Effector memory CD8-positive, alpha-beta T cell (primary cell): ENCODE results near the gene RPAP3.
A peak's percentile ranks its signal among the peaks of the same experiment; 100 is the strongest.

Experiments used
- ATAC-seq: fragments of 150-1000 bp; cut with Tn5 transposase; replicated peaks from 2 replicates; pipeline ENCODE4 v1.10.0; 2021; ENCODE audit warnings: mild to moderate bottlenecking, moderate library complexity
- DNase-seq, 3 experiments: peaks; one replicate each; pipeline ENCODE4 v3.0.0; 2021
- H3K27ac Mint-ChIP-seq, 2 donors: one replicate each; pipeline ENCODE4 v1.8.0; 2022; ENCODE audit warnings: mild to moderate bottlenecking in 2 of 2, mixed read lengths in 2 of 2, moderate library complexity in 2 of 2
- H3K27me3 Mint-ChIP-seq, 2 donors: one replicate each; pipeline ENCODE4 v1.8.0; 2022; ENCODE audit warnings: mixed read lengths in 2 of 2
- H3K36me3 Mint-ChIP-seq: one replicate; pipeline ENCODE4 v1.8.0; 2022; ENCODE audit warnings: mild to moderate bottlenecking, moderate library complexity, mixed read lengths; ENCODE audit not compliant: insufficient read depth
- H3K4me1 Mint-ChIP-seq, 2 donors: one replicate each; pipeline ENCODE4 v1.8.0; 2022; ENCODE audit warnings: low read depth in 2 of 2, mixed read lengths in 2 of 2
- H3K4me3 Mint-ChIP-seq, 2 donors: one replicate each; pipeline ENCODE4 v1.8.0; 2022; ENCODE audit warnings: mild to moderate bottlenecking in 2 of 2, mixed read lengths in 2 of 2, moderate library complexity in 2 of 2
- H3K9me3 Mint-ChIP-seq, 2 donors: one replicate each; pipeline ENCODE4 v1.8.0; 2022; ENCODE audit warnings: mixed read lengths in 2 of 2

The RPAP3 gene

DNA sequence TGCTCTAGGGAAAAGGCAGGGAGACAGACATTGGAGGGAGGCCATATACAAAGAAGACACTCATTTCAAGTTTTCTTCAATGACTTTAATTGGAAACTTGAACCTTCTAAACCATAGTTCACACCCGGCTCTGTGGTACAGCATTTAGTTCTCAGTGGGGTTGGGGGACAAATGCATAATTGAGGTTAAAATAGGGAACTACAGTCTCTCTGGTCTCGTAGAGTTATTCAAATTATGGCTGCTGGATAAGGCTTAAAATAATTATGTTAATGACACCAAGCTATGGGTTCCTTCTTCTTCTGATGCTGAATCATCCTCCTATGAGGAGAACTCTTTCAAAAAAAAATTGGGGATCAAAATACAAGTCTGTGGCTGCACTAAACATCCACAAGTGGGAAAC is 3.8 kb upstream of the RPAP3 start:
- H3K27ac Mint-ChIP-seq, result no peak overlapping the region
- H3K9me3 Mint-ChIP-seq, result no peaks in the 10 kb centered on the region
- peaks cover 16% of the 10 kb centered on the region for H3K36me3 Mint-ChIP-seq
- DNase-seq, result no peak
- H3K4me3 Mint-ChIP-seq, result no peak overlapping the region
- H3K27me3 Mint-ChIP-seq, result no peaks in the 10 kb centered on the region
- no peak for ATAC-seq
- H3K4me1 Mint-ChIP-seq, result peaks cover 19 to 41% of the 10 kb centered on the region in 2 donors

- no peak overlapping the region for H3K4me3 Mint-ChIP-seq
- no peak overlapping the region for H3K27ac Mint-ChIP-seq
- H3K36me3 Mint-ChIP-seq, result peaks cover 16% of the 10 kb centered on the region
- no peaks in the 10 kb centered on the region for H3K27me3 Mint-ChIP-seq
- ATAC-seq (no peak), DNase-seq (no peak)
- H3K9me3 Mint-ChIP-seq, result no peaks in the 10 kb centered on the region
- H3K4me1 Mint-ChIP-seq, result peaks cover 19 to 43% of the 10 kb centered on the region in 2 donors
Observed at GRCh38 chr12:47709237-47709636, 3.4 kb upstream of the RPAP3 start.

- no peaks in the 10 kb centered on the region for H3K27me3 Mint-ChIP-seq
- peaks cover 16% of the 10 kb centered on the region for H3K36me3 Mint-ChIP-seq
- peak overlapping the region in 1 of 2 donors; percentile 100 for H3K4me3 Mint-ChIP-seq
- peaks cover 28 to 52% of the 10 kb centered on the region in 2 donors for H3K4me1 Mint-ChIP-seq
- H3K27ac Mint-ChIP-seq, result peak overlapping the region; percentile 59 to 73
- H3K9me3 Mint-ChIP-seq, result no peaks in the 10 kb centered on the region
- DNase-seq (no peak), ATAC-seq (no peak)
Observed at GRCh38 chr12:47707905-47708543, 2.2 kb upstream of the RPAP3 start.

- no peak for ATAC-seq
- H3K27ac Mint-ChIP-seq, result peak overlapping the region in 1 of 2 donors; percentile 97
- H3K4me1 Mint-ChIP-seq, result peaks cover 28 to 52% of the 10 kb centered on the region in 2 donors
- peaks cover 17% of the 10 kb centered on the region for H3K36me3 Mint-ChIP-seq
- H3K27me3 Mint-ChIP-seq, result no peaks in the 10 kb centered on the region
- DNase-seq, result no peak
- no peaks in the 10 kb centered on the region for H3K9me3 Mint-ChIP-seq
- H3K4me3 Mint-ChIP-seq, result peak overlapping the region in 1 of 2 donors; percentile 100
Observed at GRCh38 chr12:47707355-47707754, 1.5 kb upstream of the RPAP3 start.

DNA sequence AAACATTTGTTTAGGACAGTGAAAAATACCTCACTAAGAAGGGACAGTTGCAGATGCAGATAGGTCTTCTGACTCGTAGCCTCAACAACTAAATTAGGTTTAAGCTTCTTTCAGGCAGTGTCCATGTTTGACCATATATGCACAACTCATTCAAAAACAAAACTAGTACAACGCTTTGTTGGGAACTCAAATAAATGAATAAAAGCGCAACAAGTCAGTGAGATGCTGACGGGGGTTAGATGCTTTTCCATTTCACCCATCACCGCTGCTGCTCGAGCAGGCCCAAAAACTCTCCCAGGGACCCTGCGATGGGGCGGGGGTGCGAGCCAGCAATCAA is 633 bp downstream of the RPAP3 start:
- peaks cover 27% of the 10 kb centered on the region for H3K36me3 Mint-ChIP-seq
- no peaks in the 10 kb centered on the region for H3K9me3 Mint-ChIP-seq
- ATAC-seq (no peak), DNase-seq (no peak)
- peak overlapping the region; percentile 95 to 97 for H3K27ac Mint-ChIP-seq
- peak overlapping the region; percentile 96 to 100 for H3K4me3 Mint-ChIP-seq
- peaks cover 28 to 52% of the 10 kb centered on the region in 2 donors for H3K4me1 Mint-ChIP-seq
- H3K27me3 Mint-ChIP-seq, result no peaks in the 10 kb centered on the region

DNA sequence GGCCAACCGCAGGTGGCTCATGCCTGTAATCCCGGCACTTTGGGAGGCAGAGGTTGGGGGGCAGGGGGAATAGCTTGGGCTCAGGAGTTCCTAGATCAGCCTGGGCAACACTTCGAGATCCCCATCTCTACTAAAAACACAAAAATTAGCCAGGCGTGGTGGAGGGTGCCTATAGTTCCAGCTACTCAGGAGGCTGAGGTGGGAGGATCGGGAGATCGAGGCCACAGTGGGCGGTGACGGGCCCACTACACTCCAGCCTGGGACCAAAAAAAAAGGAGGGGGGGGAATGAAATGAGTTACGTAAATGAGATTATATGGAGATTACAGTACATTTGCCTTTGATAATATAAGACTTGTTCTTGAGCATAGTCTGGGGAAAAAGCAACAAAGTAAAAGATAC is 1.1 kb downstream of the RPAP3 start:
- peaks cover 28 to 52% of the 10 kb centered on the region in 2 donors for H3K4me1 Mint-ChIP-seq
- H3K27ac Mint-ChIP-seq, result peak overlapping the region; percentile 95 to 97
- H3K36me3 Mint-ChIP-seq, result peaks cover 32% of the 10 kb centered on the region
- ATAC-seq (no peak), DNase-seq (no peak)
- H3K9me3 Mint-ChIP-seq, result no peaks in the 10 kb centered on the region
- H3K4me3 Mint-ChIP-seq, result peak overlapping the region; percentile 96 to 100
- no peaks in the 10 kb centered on the region for H3K27me3 Mint-ChIP-seq

DNA sequence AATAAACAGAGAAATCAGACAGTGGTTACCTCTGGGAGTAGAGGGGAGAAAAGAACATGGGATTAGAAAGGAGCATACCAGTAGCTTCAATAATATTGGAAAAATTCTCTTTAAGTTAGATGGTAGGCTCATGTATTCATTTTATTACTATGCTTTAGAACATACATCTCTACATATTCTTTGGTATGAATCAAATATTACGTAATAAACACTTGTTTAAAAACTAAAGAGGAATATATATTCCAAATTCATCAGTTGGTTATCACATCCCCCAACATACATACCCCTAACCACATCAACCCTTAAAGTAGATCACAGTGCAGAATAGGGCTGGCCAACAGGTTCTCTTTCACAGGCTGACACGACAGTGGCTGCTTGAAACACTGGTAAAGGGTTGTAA is 5.6 kb downstream of the RPAP3 start:
- Mint-ChIP-seq H3K27me3 (no peaks in the 10 kb centered on the region), H3K9me3 (no peaks in the 10 kb centered on the region), H3K27ac (no peak overlapping the region), H3K4me3 (no peak overlapping the region), H3K36me3 (peaks cover 38% of the 10 kb centered on the region), H3K4me1 (peaks cover 14 to 17% of the 10 kb centered on the region in 2 donors)
- DNase-seq, result no peak
- no peak for ATAC-seq

DNA sequence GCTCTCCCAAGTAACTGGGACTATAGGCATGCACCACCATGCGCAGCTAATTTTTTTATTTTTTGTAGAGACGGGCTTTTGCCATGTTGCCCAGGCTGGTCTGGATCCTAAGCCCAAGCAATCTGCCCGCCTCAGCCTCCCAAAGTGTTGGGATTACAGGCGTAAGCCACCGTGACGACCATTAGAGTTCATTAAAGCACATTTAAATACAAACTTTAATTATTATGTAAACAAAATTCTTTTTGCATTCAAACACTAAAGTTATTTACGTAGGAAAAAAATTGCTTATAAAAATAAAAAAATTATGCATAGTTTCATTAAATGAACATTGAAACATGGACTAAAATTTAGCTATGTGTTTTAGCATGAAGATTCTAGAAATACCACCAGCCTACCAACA is 7.2 kb downstream of the RPAP3 start:
- H3K27me3 Mint-ChIP-seq, result no peaks in the 10 kb centered on the region
- DNase-seq (no peak), ATAC-seq (no peak)
- H3K9me3 Mint-ChIP-seq, result no peaks in the 10 kb centered on the region
- no peak overlapping the region for H3K27ac Mint-ChIP-seq
- peaks cover 43% of the 10 kb centered on the region for H3K36me3 Mint-ChIP-seq
- peaks cover 4 to 5% of the 10 kb centered on the region in 2 donors for H3K4me1 Mint-ChIP-seq
- no peak overlapping the region for H3K4me3 Mint-ChIP-seq

GRCh38 chr12:47698055-47698454 is 7.8 kb downstream of the RPAP3 start:
- no peaks in the 10 kb centered on the region for H3K27me3 Mint-ChIP-seq
- no peaks in the 10 kb centered on the region for H3K9me3 Mint-ChIP-seq
- ATAC-seq (no peak), DNase-seq (no peak)
- no peaks in the 10 kb centered on the region for H3K4me1 Mint-ChIP-seq
- no peak overlapping the region for H3K27ac Mint-ChIP-seq
- no peak overlapping the region for H3K4me3 Mint-ChIP-seq
- H3K36me3 Mint-ChIP-seq, result peaks cover 43% of the 10 kb centered on the region

- Mint-ChIP-seq H3K4me1 (peaks cover 0 to 4% of the 10 kb centered on the region in 2 donors), H3K27ac (no peak overlapping the region), H3K27me3 (no peaks in the 10 kb centered on the region), H3K4me3 (no peak overlapping the region), H3K9me3 (no peaks in the 10 kb centered on the region), H3K36me3 (peaks cover 24% of the 10 kb centered on the region)
- no peak for DNase-seq
- ATAC-seq, result no peak
Observed at GRCh38 chr12:47689215-47689614, 16.6 kb downstream of the RPAP3 start.

GRCh38 chr12:47687636-47688035 is 18.2 kb downstream of the RPAP3 start:
- no peak for ATAC-seq
- Mint-ChIP-seq H3K9me3 (no peaks in the 10 kb centered on the region), H3K27ac (no peak overlapping the region), H3K4me3 (no peak overlapping the region), H3K36me3 (peaks cover 27% of the 10 kb centered on the region), H3K27me3 (no peaks in the 10 kb centered on the region), H3K4me1 (peaks cover 0 to 4% of the 10 kb centered on the region in 2 donors)
- DNase-seq, result no peak

- ATAC-seq, result peak; percentile 37
- Mint-ChIP-seq H3K4me1 (no peaks in the 10 kb centered on the region), H3K36me3 (peaks cover 25% of the 10 kb centered on the region), H3K27ac (no peak overlapping the region), H3K9me3 (no peaks in the 10 kb centered on the region), H3K27me3 (no peaks in the 10 kb centered on the region), H3K4me3 (no peak overlapping the region)
- DNase-seq, result no peak
Observed at GRCh38 chr12:47686645-47687240, 19.1 kb downstream of the RPAP3 start.

DNA sequence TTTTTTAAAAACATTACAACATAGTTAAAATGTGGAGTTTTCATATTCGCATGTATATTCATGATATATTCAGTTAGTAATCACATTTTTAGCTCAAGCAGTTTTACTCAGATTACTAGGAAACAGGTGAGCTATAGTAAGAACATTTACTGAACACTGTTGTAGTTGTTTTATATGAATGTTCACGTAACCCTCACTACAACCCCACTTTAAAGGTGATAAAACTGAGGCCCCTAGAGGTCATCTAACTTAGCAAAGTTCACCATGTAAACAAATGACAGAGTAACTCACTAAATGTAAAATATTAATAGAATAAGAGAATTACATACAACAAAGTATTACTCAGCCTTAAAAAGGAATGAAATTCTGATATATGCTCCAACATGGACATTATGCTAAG is 26.0 kb downstream of the RPAP3 start:
- Mint-ChIP-seq H3K27ac (peak overlapping the region in 1 of 2 donors; percentile 1), H3K4me1 (peaks cover 14 to 17% of the 10 kb centered on the region in 2 donors), H3K4me3 (no peak overlapping the region), H3K36me3 (peaks cover 35% of the 10 kb centered on the region), H3K9me3 (no peaks in the 10 kb centered on the region), H3K27me3 (no peaks in the 10 kb centered on the region)
- DNase-seq (no peak), ATAC-seq (no peak)

- H3K36me3 Mint-ChIP-seq, result peaks cover 51% of the 10 kb centered on the region
- peak overlapping the region in 1 of 2 donors; percentile 52 for H3K27ac Mint-ChIP-seq
- no peak for DNase-seq
- H3K9me3 Mint-ChIP-seq, result no peaks in the 10 kb centered on the region
- no peak overlapping the region for H3K4me3 Mint-ChIP-seq
- no peaks in the 10 kb centered on the region for H3K27me3 Mint-ChIP-seq
- peaks cover 9 to 22% of the 10 kb centered on the region in 2 donors for H3K4me1 Mint-ChIP-seq
- no peak for ATAC-seq
Observed at GRCh38 chr12:47672068-47672467, 33.8 kb downstream of the RPAP3 start.
